ENCODE data around the gene UTP18. TPM values are rescaled to one million over a fixed set of nuclear protein-coding genes. Genes with fewer than 3 reads are reported as not detected.
"Not testable (repeated sequence)": the region's sequence is repeated elsewhere in the genome, so short reads cannot be mapped to it uniquely, and the experiment has no call there.

Gene UTP18
- total RNA-seq, 1 experiment from 2014 or later: 109 TPM

GRCh38 chr17:51330861-51331503, 70.6 kb downstream of the UTP18 start:
- not testable (repeated sequence) for DNase-seq (ENCODE audit: low spot score)

- no peak for DNase-seq (ENCODE audit: low spot score)
These were observed 74.8 kb downstream of the UTP18 start for GRCh38 chr17:51335006-51335590.

- DNase-seq (ENCODE audit: low spot score): no peak
These were observed 75.8 kb downstream of the UTP18 start for GRCh38 chr17:51335883-51336822.

GRCh38 chr17:51341457-51341856, 81.1 kb downstream of the UTP18 start:
- no peak for DNase-seq (ENCODE audit: low spot score)

GRCh38 chr17:51342257-51342656, 81.9 kb downstream of the UTP18 start:
- no peak for DNase-seq (ENCODE audit: low spot score)

- DNase-seq (ENCODE audit: low spot score): no peak
These were observed 84.2 kb downstream of the UTP18 start for GRCh38 chr17:51344532-51344931.

- no peak for DNase-seq (ENCODE audit: low spot score)
These were observed 86.1 kb downstream of the UTP18 start for GRCh38 chr17:51346218-51346982.

Other genes with a start within 250 kb of the UTP18 start
- gene SPAG9, start 139.7 kb upstream of the UTP18 start, total RNA-seq (2014; rRNA removed; shearing (Covaris generic)): 50.6 and 74.3 TPM in 2 replicates
- 472 and 514 TPM in 2 replicates for gene NME1, start 107.0 kb upstream of the UTP18 start, total RNA-seq (2014; rRNA removed; shearing (Covaris generic))
- gene NME2, start 94.1 kb upstream of the UTP18 start, total RNA-seq (2014; rRNA removed; shearing (Covaris generic)): 638 and 830 TPM in 2 replicates
- 5.2 and 9.2 TPM in 2 replicates for gene MBTD1, start 497 bp upstream of the UTP18 start, total RNA-seq (2014; rRNA removed; shearing (Covaris generic))